ENCODE results near the gene HS3ST5. TPM values are rescaled to one million over a fixed set of nuclear protein-coding genes. Genes with fewer than 3 reads are reported as not detected.
"Not testable (repeated sequence)": the region's sequence is repeated elsewhere in the genome, so short reads cannot be mapped to it uniquely, and the experiment has no call there.

HS3ST5 gene
- total RNA-seq, 1 donor from 2014 or later = under 0.01 TPM

- Histone ChIP-seq H3K9ac (ENCODE audit: low read depth in 1 of 3, low read length in 3 of 3) (peak overlapping the region in 1 of 3 donors; percentile 33), H3K27ac (ENCODE audit: low read depth, low read length) (no peak overlapping the region), H3K9me3 (ENCODE audit: control insufficient read depth in 3 of 3, low read length in 3 of 3) (no peaks in the 10 kb centered on the region), H3K27me3 (ENCODE audit: control insufficient read depth in 3 of 3, insufficient read depth in 3 of 3, low read length in 3 of 3) (peaks cover 4 to 10% (median 9%) of the 10 kb centered on the region in 3 donors), H3K4me1 (ENCODE audit: control insufficient read depth in 3 of 3, insufficient read depth in 3 of 3, low read length in 3 of 3) (peaks cover 4 to 13% (median 13%) of the 10 kb centered on the region in 3 donors), H3K36me3 (ENCODE audit: control insufficient read depth in 3 of 3, insufficient read depth in 3 of 3, low read length in 3 of 3) (no peaks in the 10 kb centered on the region), H3K4me3 (ENCODE audit: low read length in 3 of 3) (peak overlapping the region; percentile 60 to 75 (median 70))
Observed at GRCh38 chr6:114342086-114342825, 567 bp downstream of the HS3ST5 start.

DNA sequence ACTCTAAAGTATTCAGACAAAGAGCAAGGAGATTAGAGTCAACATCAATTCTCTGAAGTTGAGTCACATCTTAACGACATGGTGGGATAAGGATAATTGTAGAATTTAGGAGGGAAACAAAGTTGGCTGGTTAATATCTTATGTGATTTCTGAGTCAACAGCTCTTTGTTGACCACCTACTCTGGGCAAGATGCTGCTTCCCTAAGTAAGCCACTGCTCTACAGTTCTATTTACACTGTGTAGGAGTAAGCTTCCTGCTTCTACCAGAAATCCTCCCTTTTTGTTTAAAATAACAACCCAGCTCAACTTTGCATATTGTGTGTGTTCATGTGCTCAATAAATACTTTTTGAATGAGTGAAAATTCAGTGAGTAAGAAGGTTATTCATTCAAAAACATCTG lies 3.1 kb downstream of the HS3ST5 start:
- Histone ChIP-seq H3K4me1 (ENCODE audit: control insufficient read depth in 3 of 3, insufficient read depth in 3 of 3, low read length in 3 of 3) (peaks cover 4 to 13% (median 13%) of the 10 kb centered on the region in 3 donors), H3K9ac (ENCODE audit: low read depth in 1 of 3, low read length in 3 of 3) (no peak overlapping the region), H3K27ac (ENCODE audit: low read depth, low read length) (no peak overlapping the region), H3K27me3 (ENCODE audit: control insufficient read depth in 3 of 3, insufficient read depth in 3 of 3, low read length in 3 of 3) (peaks cover 4 to 10% (median 6%) of the 10 kb centered on the region in 3 donors), H3K4me3 (ENCODE audit: low read length in 3 of 3) (no peak overlapping the region), H3K9me3 (ENCODE audit: control insufficient read depth in 3 of 3, low read length in 3 of 3) (no peaks in the 10 kb centered on the region), H3K36me3 (ENCODE audit: control insufficient read depth in 3 of 3, insufficient read depth in 3 of 3, low read length in 3 of 3) (no peaks in the 10 kb centered on the region)

GRCh38 chr6:114334237-114334636 lies 8.6 kb downstream of the HS3ST5 start:
- H3K36me3 ChIP-seq (ENCODE audit: control insufficient read depth in 3 of 3, insufficient read depth in 3 of 3, low read length in 3 of 3) = no peaks in the 10 kb centered on the region
- no peaks in the 10 kb centered on the region for H3K9me3 ChIP-seq (ENCODE audit: control insufficient read depth in 3 of 3, low read length in 3 of 3)
- no peak overlapping the region for H3K4me3 ChIP-seq (ENCODE audit: low read length in 3 of 3)
- H3K9ac ChIP-seq (ENCODE audit: low read depth in 1 of 3, low read length in 3 of 3) = no peak overlapping the region
- H3K27me3 ChIP-seq (ENCODE audit: control insufficient read depth in 3 of 3, insufficient read depth in 3 of 3, low read length in 3 of 3) = no peaks in the 10 kb centered on the region
- no peaks in the 10 kb centered on the region for H3K4me1 ChIP-seq (ENCODE audit: control insufficient read depth in 3 of 3, insufficient read depth in 3 of 3, low read length in 3 of 3)
- H3K27ac ChIP-seq (ENCODE audit: low read depth, low read length) = no peak overlapping the region

DNA sequence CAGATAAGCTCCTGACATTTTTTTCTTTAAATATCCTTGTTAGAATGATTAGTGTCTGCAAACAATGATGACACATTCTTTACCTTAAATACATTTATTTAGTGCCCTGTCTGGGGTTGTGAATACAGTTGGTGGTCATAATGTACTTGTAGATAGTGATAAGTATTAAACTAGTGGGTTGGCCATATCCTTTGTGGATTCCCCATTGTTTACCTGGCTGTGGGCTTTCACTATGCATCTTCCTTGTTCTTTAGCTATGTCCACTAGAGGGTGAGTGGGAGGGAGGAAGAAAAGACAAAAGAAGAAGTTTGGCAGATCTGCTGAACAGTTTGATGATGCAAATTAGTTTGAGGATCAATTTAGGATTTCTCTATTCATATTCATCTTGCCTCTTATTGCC lies 15.7 kb downstream of the HS3ST5 start:
- H3K9ac ChIP-seq (ENCODE audit: low read depth in 1 of 3, low read length in 3 of 3) = no peak overlapping the region

GRCh38 chr6:114323784-114324183 lies 19.0 kb downstream of the HS3ST5 start:
- no peak overlapping the region for H3K9ac ChIP-seq (ENCODE audit: low read depth in 1 of 3, low read length in 3 of 3)
- H3K27me3 ChIP-seq (ENCODE audit: control insufficient read depth in 3 of 3, insufficient read depth in 3 of 3, low read length in 3 of 3) = no peaks in the 10 kb centered on the region
- H3K4me1 ChIP-seq (ENCODE audit: control insufficient read depth in 3 of 3, insufficient read depth in 3 of 3, low read length in 3 of 3) = no peaks in the 10 kb centered on the region

More for the DNA sequence above, 15.7 kb downstream of the HS3ST5 start:
- Histone ChIP-seq H3K27me3 (ENCODE audit: control insufficient read depth in 3 of 3, insufficient read depth in 3 of 3, low read length in 3 of 3) (no peaks in the 10 kb centered on the region), H3K9me3 (ENCODE audit: control insufficient read depth in 3 of 3, low read length in 3 of 3) (no peaks in the 10 kb centered on the region), H3K4me1 (ENCODE audit: control insufficient read depth in 3 of 3, insufficient read depth in 3 of 3, low read length in 3 of 3) (no peaks in the 10 kb centered on the region), H3K4me3 (ENCODE audit: low read length in 3 of 3) (no peak overlapping the region), H3K27ac (ENCODE audit: low read depth, low read length) (no peak overlapping the region), H3K36me3 (ENCODE audit: control insufficient read depth in 3 of 3, insufficient read depth in 3 of 3, low read length in 3 of 3) (no peaks in the 10 kb centered on the region)

GRCh38 chr6:114319749-114320148 lies 23.1 kb downstream of the HS3ST5 start:
- Histone ChIP-seq H3K9ac (ENCODE audit: low read depth in 1 of 3, low read length in 3 of 3) (no peak overlapping the region), H3K27ac (ENCODE audit: low read depth, low read length) (no peak overlapping the region), H3K4me3 (ENCODE audit: low read length in 3 of 3) (no peak overlapping the region), H3K36me3 (ENCODE audit: control insufficient read depth in 3 of 3, insufficient read depth in 3 of 3, low read length in 3 of 3) (no peaks in the 10 kb centered on the region), H3K4me1 (ENCODE audit: control insufficient read depth in 3 of 3, insufficient read depth in 3 of 3, low read length in 3 of 3) (no peaks in the 10 kb centered on the region), H3K27me3 (ENCODE audit: control insufficient read depth in 3 of 3, insufficient read depth in 3 of 3, low read length in 3 of 3) (no peaks in the 10 kb centered on the region), H3K9me3 (ENCODE audit: control insufficient read depth in 3 of 3, low read length in 3 of 3) (no peaks in the 10 kb centered on the region)

More at GRCh38 chr6:114323784-114324183, 19.0 kb downstream of the HS3ST5 start:
- no peak overlapping the region for H3K27ac ChIP-seq (ENCODE audit: low read depth, low read length)
- no peaks in the 10 kb centered on the region for H3K9me3 ChIP-seq (ENCODE audit: control insufficient read depth in 3 of 3, low read length in 3 of 3)
- no peaks in the 10 kb centered on the region for H3K36me3 ChIP-seq (ENCODE audit: control insufficient read depth in 3 of 3, insufficient read depth in 3 of 3, low read length in 3 of 3)
- no peak overlapping the region for H3K4me3 ChIP-seq (ENCODE audit: low read length in 3 of 3)

GRCh38 chr6:114315831-114316595 lies 26.8 kb downstream of the HS3ST5 start:
- Histone ChIP-seq H3K4me3 (ENCODE audit: low read length in 3 of 3) (no peak overlapping the region), H3K27me3 (ENCODE audit: control insufficient read depth in 3 of 3, insufficient read depth in 3 of 3, low read length in 3 of 3) (no peaks in the 10 kb centered on the region), H3K9me3 (ENCODE audit: control insufficient read depth in 3 of 3, low read length in 3 of 3) (no peaks in the 10 kb centered on the region), H3K9ac (ENCODE audit: low read depth in 1 of 3, low read length in 3 of 3) (no peak overlapping the region), H3K4me1 (ENCODE audit: control insufficient read depth in 3 of 3, insufficient read depth in 3 of 3, low read length in 3 of 3) (no peaks in the 10 kb centered on the region), H3K36me3 (ENCODE audit: control insufficient read depth in 3 of 3, insufficient read depth in 3 of 3, low read length in 3 of 3) (no peaks in the 10 kb centered on the region), H3K27ac (ENCODE audit: low read depth, low read length) (no peak overlapping the region)

- H3K4me3 ChIP-seq (ENCODE audit: low read length in 3 of 3); H3K4me1 ChIP-seq (ENCODE audit: control insufficient read depth in 3 of 3, insufficient read depth in 3 of 3, low read length in 3 of 3); H3K9ac ChIP-seq (ENCODE audit: low read depth in 1 of 3, low read length in 3 of 3); H3K27ac ChIP-seq (ENCODE audit: low read depth, low read length); H3K36me3 ChIP-seq (ENCODE audit: control insufficient read depth in 3 of 3, insufficient read depth in 3 of 3, low read length in 3 of 3); H3K9me3 ChIP-seq (ENCODE audit: control insufficient read depth in 3 of 3, low read length in 3 of 3); H3K27me3 ChIP-seq (ENCODE audit: control insufficient read depth in 3 of 3, insufficient read depth in 3 of 3, low read length in 3 of 3): not testable (repeated sequence)
Observed at GRCh38 chr6:114313816-114314215, 29.0 kb downstream of the HS3ST5 start.

- H3K4me1 ChIP-seq (ENCODE audit: control insufficient read depth in 3 of 3, insufficient read depth in 3 of 3, low read length in 3 of 3) = no peaks in the 10 kb centered on the region
- H3K36me3 ChIP-seq (ENCODE audit: control insufficient read depth in 3 of 3, insufficient read depth in 3 of 3, low read length in 3 of 3) = no peaks in the 10 kb centered on the region
- no peaks in the 10 kb centered on the region for H3K27me3 ChIP-seq (ENCODE audit: control insufficient read depth in 3 of 3, insufficient read depth in 3 of 3, low read length in 3 of 3)
- H3K27ac ChIP-seq (ENCODE audit: low read depth, low read length) = no peak overlapping the region
- H3K9ac ChIP-seq (ENCODE audit: low read depth in 1 of 3, low read length in 3 of 3) = no peak overlapping the region
- H3K9me3 ChIP-seq (ENCODE audit: control insufficient read depth in 3 of 3, low read length in 3 of 3) = no peaks in the 10 kb centered on the region
- H3K4me3 ChIP-seq (ENCODE audit: low read length in 3 of 3) = no peak overlapping the region
Observed at GRCh38 chr6:114312931-114313330, 29.9 kb downstream of the HS3ST5 start.

DNA sequence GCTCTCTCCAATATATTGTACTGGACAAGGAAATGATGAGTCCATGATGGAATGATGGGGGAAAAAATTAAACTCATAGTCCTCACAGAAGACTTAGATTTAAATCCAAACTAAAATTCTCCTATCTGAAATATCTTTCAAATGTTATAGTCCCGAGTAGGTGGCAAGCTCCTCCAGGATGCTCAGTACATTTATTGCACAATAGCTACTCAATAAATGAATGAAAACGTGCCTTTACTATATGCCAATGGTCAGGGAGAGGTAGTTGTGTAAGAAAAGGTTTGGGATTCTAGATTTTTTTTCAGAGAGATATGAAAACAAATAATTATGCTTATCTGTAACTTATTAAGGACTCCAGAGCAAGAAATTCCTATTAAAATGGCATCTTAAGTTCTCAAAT lies 32.8 kb downstream of the HS3ST5 start:
- no peaks in the 10 kb centered on the region for H3K27me3 ChIP-seq (ENCODE audit: control insufficient read depth in 3 of 3, insufficient read depth in 3 of 3, low read length in 3 of 3)
- H3K27ac ChIP-seq (ENCODE audit: low read depth, low read length) = no peak overlapping the region
- no peak overlapping the region for H3K9ac ChIP-seq (ENCODE audit: low read depth in 1 of 3, low read length in 3 of 3)
- no peaks in the 10 kb centered on the region for H3K9me3 ChIP-seq (ENCODE audit: control insufficient read depth in 3 of 3, low read length in 3 of 3)
- H3K4me3 ChIP-seq (ENCODE audit: low read length in 3 of 3) = no peak overlapping the region
- no peaks in the 10 kb centered on the region for H3K4me1 ChIP-seq (ENCODE audit: control insufficient read depth in 3 of 3, insufficient read depth in 3 of 3, low read length in 3 of 3)
- H3K36me3 ChIP-seq (ENCODE audit: control insufficient read depth in 3 of 3, insufficient read depth in 3 of 3, low read length in 3 of 3) = no peaks in the 10 kb centered on the region
